ENCODE results near the gene CHST1.

The CHST1 gene

GRCh38 chr11:45665206-45665932, at the start of gene CHST1:
Gene CHST1, minus strand, starts transcription at chr11:45665622. Its CDS starts 14,699 bp downstream, at chr11:45650923.
- DNase-seq (ENCODE audit: low read depth in 2 of 2): no peak

- no peak for DNase-seq (ENCODE audit: low read depth in 2 of 2)
These were observed 48.2 kb upstream of the CHST1 start for GRCh38 chr11:45713573-45713972.

GRCh38 chr11:45710561-45710960, 45.1 kb upstream of the CHST1 start:
- DNase-seq (ENCODE audit: low read depth in 2 of 2): no peak

- DNase-seq (ENCODE audit: low read depth in 2 of 2): no peak
These were observed 43.7 kb upstream of the CHST1 start for GRCh38 chr11:45708887-45709663.

GRCh38 chr11:45704635-45705034, 39.2 kb upstream of the CHST1 start:
- no peak for DNase-seq (ENCODE audit: low read depth in 2 of 2)

- no peak for DNase-seq (ENCODE audit: low read depth in 2 of 2)
These were observed 38.7 kb upstream of the CHST1 start for GRCh38 chr11:45704133-45704532.

GRCh38 chr11:45702511-45702910, 37.1 kb upstream of the CHST1 start:
- no peak for DNase-seq (ENCODE audit: low read depth in 2 of 2)

GRCh38 chr11:45698777-45699497, 33.5 kb upstream of the CHST1 start:
- no peak for DNase-seq (ENCODE audit: low read depth in 2 of 2)

- DNase-seq (ENCODE audit: low read depth in 2 of 2): no peak
These were observed 27.5 kb upstream of the CHST1 start for GRCh38 chr11:45692808-45693453.

GRCh38 chr11:45688472-45689033, 23.1 kb upstream of the CHST1 start:
- no peak for DNase-seq (ENCODE audit: low read depth in 2 of 2)

- no peak for DNase-seq (ENCODE audit: low read depth in 2 of 2)
These were observed 22.4 kb upstream of the CHST1 start for GRCh38 chr11:45687836-45688235.

GRCh38 chr11:45685964-45686537, 20.6 kb upstream of the CHST1 start:
- no peak for DNase-seq (ENCODE audit: low read depth in 2 of 2)

GRCh38 chr11:45684440-45684839, 19.0 kb upstream of the CHST1 start:
- no peak for DNase-seq (ENCODE audit: low read depth in 2 of 2)

GRCh38 chr11:45683271-45684058, 18.0 kb upstream of the CHST1 start:
- no peak for DNase-seq (ENCODE audit: low read depth in 2 of 2)

- DNase-seq (ENCODE audit: low read depth in 2 of 2): no peak
These were observed 14.4 kb upstream of the CHST1 start for GRCh38 chr11:45679806-45680205.

- no peak for DNase-seq (ENCODE audit: low read depth in 2 of 2)
These were observed 13.6 kb upstream of the CHST1 start for GRCh38 chr11:45678976-45679375.

GRCh38 chr11:45677770-45678512, 12.5 kb upstream of the CHST1 start:
- DNase-seq (ENCODE audit: low read depth in 2 of 2): no peak

GRCh38 chr11:45676522-45677095, 11.2 kb upstream of the CHST1 start:
- no peak for DNase-seq (ENCODE audit: low read depth in 2 of 2)

- no peak for DNase-seq (ENCODE audit: low read depth in 2 of 2)
These were observed 10.2 kb upstream of the CHST1 start for GRCh38 chr11:45675646-45676045.

Measured in fibroblast of skin of left quadriceps (primary cell).